Keratinocyte (primary cell): ENCODE results near the gene USP9X. TPM values are rescaled to one million over a fixed set of nuclear protein-coding genes. Genes with fewer than 3 reads are reported as not detected.

Experiments
- DNase-seq: peaks from one replicate; pipeline ENCODE4 v3.0.0-alpha.2; 2011; ENCODE audit warnings: low read depth, missing footprints, low spot score
- FAIRE-seq: peaks from 2 replicates; lab custom pipeline; 2011; peaks lifted over from hg19 to GRCh38; lab: Jason Lieb, UNC
- H2AFZ ChIP-seq: 2 replicates; pipeline ENCODE4 v1.6.0; 2012; ENCODE audit warnings: low read length, control low read depth, inconsistent platforms; ENCODE audit not compliant: control insufficient read depth
- H3K27ac ChIP-seq: 2 replicates; pipeline ENCODE4 v1.5.1; 2011; ENCODE audit warnings: low read length; ENCODE audit not compliant: control insufficient read depth, insufficient read depth
- H3K27me3 ChIP-seq: 3 replicates; pipeline ENCODE4 v1.6.0; 2011; ENCODE audit warnings: low read length; ENCODE audit not compliant: control insufficient read depth, insufficient read depth; ENCODE audit errors: extremely low read depth
- H3K36me3 ChIP-seq, 2 experiments: 2 replicates in 1 of 2; 3 replicates in 1 of 2; pipeline ENCODE4 v1.5.1; 2011; ENCODE audit warnings: low read length in 2 of 2, mild to moderate bottlenecking in 1 of 2; ENCODE audit not compliant: control insufficient read depth in 2 of 2, insufficient read depth in 2 of 2; ENCODE audit errors: extremely low read depth in 1 of 2
- H3K4me1 ChIP-seq: 3 replicates; pipeline ENCODE4 v1.5.1; 2011; ENCODE audit warnings: low read length; ENCODE audit not compliant: control insufficient read depth, insufficient read depth; ENCODE audit errors: extremely low read depth
- H3K4me2 ChIP-seq: 3 replicates; pipeline ENCODE4 v1.6.0; 2011; ENCODE audit warnings: low read depth, low read length; ENCODE audit not compliant: control insufficient read depth, insufficient read depth; ENCODE audit errors: extremely low read depth
- H3K4me3 ChIP-seq, 3 experiments: fragments of 200-600 bp in 1 of 3; sonication (generic) in 1 of 3; 2 replicates in 2 of 3; 3 replicates in 1 of 3; pipeline ENCODE4 v1.5.1; 2011 to 2016; ENCODE audit warnings: low read length in 3 of 3, mild to moderate bottlenecking in 3 of 3, control low read depth in 2 of 3, inconsistent platforms in 1 of 3, low read depth in 1 of 3, mixed read lengths in 1 of 3, mixed run types in 1 of 3, moderate library complexity in 1 of 3; ENCODE audit not compliant: control insufficient read depth in 2 of 3, insufficient read depth in 2 of 3; ENCODE audit errors: extremely low read depth in 1 of 3
- H3K79me2 ChIP-seq: 2 replicates; pipeline ENCODE4 v1.6.0; 2012; ENCODE audit warnings: low read length; ENCODE audit not compliant: control insufficient read depth, insufficient read depth
- H3K9ac ChIP-seq: 3 replicates; pipeline ENCODE4 v1.6.0; 2011; ENCODE audit warnings: low read length; ENCODE audit not compliant: control insufficient read depth, insufficient read depth; ENCODE audit errors: extremely low read depth
- H3K9me1 ChIP-seq: 3 replicates; pipeline ENCODE4 v1.6.0; 2011; ENCODE audit warnings: low read length; ENCODE audit not compliant: control insufficient read depth, insufficient read depth; ENCODE audit errors: extremely low read depth
- H3K9me3 ChIP-seq: 2 replicates; pipeline ENCODE4 v1.5.1; 2012; ENCODE audit warnings: low read depth, low read length; ENCODE audit not compliant: control insufficient read depth
- H4K20me1 ChIP-seq: 3 replicates; pipeline ENCODE4 v1.6.0; 2011; ENCODE audit warnings: low read length; ENCODE audit not compliant: control insufficient read depth, insufficient read depth; ENCODE audit errors: extremely low read depth
- CTCF ChIP-seq, 3 experiments: IDR thresholded peaks in 1 of 3; conservative IDR thresholded peaks in 1 of 3; optimal IDR thresholded peaks in 1 of 3; 2 replicates in 2 of 3; 3 replicates in 1 of 3; pipeline versions ENCODE3 to v1.5.1; 2011; ENCODE audit warnings: low read length in 3 of 3, mild to moderate bottlenecking in 3 of 3, moderate library complexity in 2 of 3, control low read depth in 1 of 3, inconsistent platforms in 1 of 3; ENCODE audit not compliant: insufficient read depth in 2 of 3; ENCODE audit errors: extremely low read depth in 1 of 3
- EZH2 ChIP-seq: IDR thresholded peaks from one replicate; pipeline ENCODE4 v1.6.1; 2012; ENCODE audit warnings: inconsistent platforms, mild to moderate bottlenecking, low read length, moderate library complexity
- dilution Hi-C: fragments of 300-500 bp; cut with MboI; formaldehyde crosslinking; loops from one replicate; pipeline ENCODE4 v1.7.0; 2020; ENCODE audit warnings: low sequenced_read_pairs; ENCODE audit not compliant: extremely low pct_ligation_motif_present
- polyA plus RNA-seq, 5 experiments: library from polyadenylated mRNA; depleted of rRNA in 3 of 5; stranded (reverse) in 3 of 5; stranded (forward) in 1 of 5; unstranded in 1 of 5; fragments of >200 nt; gene quantifications; 1 replicate in 1 of 5; 2 replicates in 3 of 5; 3 replicates in 1 of 5; pipeline versions ENCODE4 v1.2.1 to v1.2.3, GENCODE V29; 2011 to 2012; ENCODE audit warnings: missing spikeins in 2 of 5, low read depth in 1 of 5, low replicate concordance in 1 of 5

The USP9X gene
- polyA plus RNA-seq, 1 donor (not counting 4 experiments of a cell fraction or from before 2014, with no cell fraction given): 44.8 TPM

- H3K27me3 ChIP-seq: peaks cover 5% of the 10 kb centered on the region
- H3K9ac ChIP-seq: no peak overlapping the region
- H4K20me1 ChIP-seq: no peaks in the 10 kb centered on the region
- H3K27ac ChIP-seq: no peak overlapping the region
- H3K4me3 ChIP-seq: no peak overlapping the region
- H2AFZ ChIP-seq: no peak overlapping the region
- dilution Hi-C loops: no loop called here
- TF ChIP-seq EZH2 (no peak), CTCF (optimal IDR thresholded peaks at IDR 0.05 in 1 of 3, IDR thresholded peaks at IDR 0.05 in 1 of 3, conservative IDR thresholded peaks at IDR 0.05 in 1 of 3; ENCODE audit: extremely low read depth in 1 of 3, insufficient read depth in 2 of 3, low read length in 3 of 3) (no peak)
- no peaks in the 10 kb centered on the region for H3K4me1 ChIP-seq
- no peak for FAIRE-seq
- no peaks in the 10 kb centered on the region for H3K9me1 ChIP-seq
- H3K9me3 ChIP-seq: no peaks in the 10 kb centered on the region
- H3K36me3 ChIP-seq: no peaks in the 10 kb centered on the region
- no peaks in the 10 kb centered on the region for H3K79me2 ChIP-seq
- H3K4me2 ChIP-seq: no peak overlapping the region
- no peak for DNase-seq
These were observed 37.2 kb upstream of the USP9X start for GRCh38 chrX:41047878-41048534.

DNA sequence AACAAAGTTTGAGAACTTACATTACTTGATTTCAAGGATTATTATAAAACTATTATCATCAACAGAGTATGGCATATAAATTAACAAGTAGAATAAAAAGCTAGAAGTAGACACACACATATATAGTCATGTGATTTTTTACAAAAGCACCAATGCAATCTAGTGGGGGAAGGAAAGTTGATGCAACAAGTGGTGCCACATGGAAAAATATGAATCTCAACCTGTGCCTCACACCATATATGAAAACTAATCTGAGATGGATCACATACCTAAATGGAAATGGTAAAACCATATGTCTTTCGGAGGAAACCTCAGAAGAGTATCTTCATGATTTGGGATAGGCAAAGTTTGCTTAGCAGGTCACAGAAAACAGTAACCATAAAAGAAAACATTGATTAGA is 34.9 kb upstream of the USP9X start:
- no peaks in the 10 kb centered on the region for H3K9me1 ChIP-seq
- H3K27me3 ChIP-seq: peaks cover 5% of the 10 kb centered on the region
- no peak for FAIRE-seq
- H4K20me1 ChIP-seq: no peaks in the 10 kb centered on the region
- H3K27ac ChIP-seq: no peak overlapping the region
- no peaks in the 10 kb centered on the region for H3K4me1 ChIP-seq
- dilution Hi-C loops: no loop called here
- no peak overlapping the region for H3K4me2 ChIP-seq
- no peaks in the 10 kb centered on the region for H3K36me3 ChIP-seq
- H3K9me3 ChIP-seq: no peaks in the 10 kb centered on the region
- no peak overlapping the region for H3K9ac ChIP-seq
- H2AFZ ChIP-seq: no peak overlapping the region
- TF ChIP-seq CTCF (optimal IDR thresholded peaks at IDR 0.05 in 1 of 3, IDR thresholded peaks at IDR 0.05 in 1 of 3, conservative IDR thresholded peaks at IDR 0.05 in 1 of 3; ENCODE audit: extremely low read depth in 1 of 3, insufficient read depth in 2 of 3, low read length in 3 of 3) (no peak), EZH2 (no peak)
- no peak for DNase-seq
- H3K4me3 ChIP-seq: no peak overlapping the region
- no peaks in the 10 kb centered on the region for H3K79me2 ChIP-seq
